Measurements from ENCODE around the gene RPL36.
"Not testable (repeated sequence)": the region's sequence is repeated elsewhere in the genome, so short reads cannot be mapped to it uniquely, and the experiment has no call there.

RPL36 gene

GRCh38 chr19:5676105-5676771 lies 13.9 kb upstream of the RPL36 start:
- no peak for DNase-seq

- no peak for DNase-seq
Measured at GRCh38 chr19:5676772-5677105, 13.4 kb upstream of the RPL36 start.

GRCh38 chr19:5677136-5677535 lies 13.0 kb upstream of the RPL36 start:
- no peak for DNase-seq

GRCh38 chr19:5677580-5677979 lies 12.5 kb upstream of the RPL36 start:
- no peak for DNase-seq

GRCh38 chr19:5678071-5678718 lies 11.9 kb upstream of the RPL36 start:
- no peak for DNase-seq

- no peak for DNase-seq
Measured at GRCh38 chr19:5679289-5680083, 10.6 kb upstream of the RPL36 start.

- DNase-seq, result no peak
Measured at GRCh38 chr19:5680084-5680436, 10.0 kb upstream of the RPL36 start.

- DNase-seq, result peak; percentile 98
Measured at GRCh38 chr19:5680437-5681368, 9.4 kb upstream of the RPL36 start, which contains the start of the genes HSD11B1L and MICOS13. Gene HSD11B1L (plus strand): TSS chr19:5681027. CDS start chr19:5684833, 3,806 bp downstream. Gene MICOS13 (minus strand): TSS chr19:5680516. CDS start chr19:5680486, 30 bp downstream.

GRCh38 chr19:5681391-5682106 lies 8.5 kb upstream of the RPL36 start:
- no peak for DNase-seq

GRCh38 chr19:5682107-5682482 lies 8.0 kb upstream of the RPL36 start:
- no peak for DNase-seq

- no peak for DNase-seq
Measured at GRCh38 chr19:5683177-5683886, 6.8 kb upstream of the RPL36 start.

- DNase-seq, result no peak
Measured at GRCh38 chr19:5684694-5685430, 5.2 kb upstream of the RPL36 start.

GRCh38 chr19:5686326-5686646 lies 3.8 kb upstream of the RPL36 start:
- no peak for DNase-seq

GRCh38 chr19:5686647-5687359 lies 3.3 kb upstream of the RPL36 start:
- DNase-seq, result peak; percentile 100

GRCh38 chr19:5687360-5688198 lies 2.5 kb upstream of the RPL36 start:
- no peak for DNase-seq

- DNase-seq, result not testable (repeated sequence)
Measured at GRCh38 chr19:5688262-5688881, 1.7 kb upstream of the RPL36 start.

- peak; percentile 76 for DNase-seq
Measured at GRCh38 chr19:5690955-5691821, 1.1 kb downstream of the RPL36 start.
